GM23338 (cell line): ENCODE results near the gene MEI1. TPM values are rescaled to one million over a fixed set of nuclear protein-coding genes. Genes with fewer than 3 reads are reported as not detected.

ENCODE experiments used
- ATAC-seq: fragments of 200-7000 bp; cut with Tn5 transposase; 3 replicates; pipeline ENCODE4 v1.9.1; 2020
- DNase-seq: peaks from one replicate; pipeline ENCODE4 v3.0.0-alpha.2; 2015; ENCODE audit warnings: low spot score
- H2AFZ ChIP-seq: fragments of 200-600 bp; sonication (generic); 2 replicates; pipeline ENCODE4 v1.8.0; 2016; ENCODE audit warnings: antibody characterized with exemption, mild to moderate bottlenecking, moderate library complexity
- H3F3A ChIP-seq: fragments of 200-600 bp; sonication (generic); replicated peaks from 2 replicates; pipeline ENCODE4 v1.8.0; 2017; ENCODE audit warnings: antibody characterized with exemption, mixed run types, low read depth
- H3K27ac ChIP-seq: fragments of 200-600 bp; sonication (generic); 2 replicates; pipeline ENCODE4 v1.6.1; 2016; ENCODE audit warnings: low read depth
- H3K27me3 ChIP-seq: fragments of 200-600 bp; sonication (generic); 2 replicates; pipeline ENCODE4 v1.8.0; 2016; ENCODE audit warnings: mild to moderate bottlenecking, mixed run types, moderate library complexity; ENCODE audit not compliant: insufficient read depth
- H3K36me3 ChIP-seq: fragments of 200-600 bp; sonication (generic); 2 replicates; pipeline ENCODE4 v1.8.0; 2016; ENCODE audit warnings: mild to moderate bottlenecking; ENCODE audit not compliant: insufficient read depth
- H3K4me1 ChIP-seq: fragments of 200-600 bp; sonication (generic); 2 replicates; pipeline ENCODE4 v1.8.0; 2016; ENCODE audit warnings: mild to moderate bottlenecking, moderate library complexity; ENCODE audit not compliant: insufficient read depth
- H3K4me2 ChIP-seq: fragments of 200-600 bp; sonication (generic); 2 replicates; pipeline ENCODE4 v1.7.1; 2017; ENCODE audit warnings: mixed run types
- H3K4me3 ChIP-seq: fragments of 200-600 bp; sonication (generic); 2 replicates; pipeline ENCODE4 v1.6.1; 2016; ENCODE audit warnings: mixed run types
- H3K79me2 ChIP-seq: fragments of 200-600 bp; sonication (generic); replicated peaks from 2 replicates; pipeline ENCODE4 v1.8.0; 2017; ENCODE audit warnings: mild to moderate bottlenecking; ENCODE audit not compliant: insufficient read depth
- H3K9me2 ChIP-seq: fragments of 200-600 bp; sonication (generic); 2 replicates; pipeline ENCODE4 v1.8.0; 2017; ENCODE audit not compliant: insufficient read depth
- H4K20me1 ChIP-seq: fragments of 200-600 bp; sonication (generic); replicated peaks from 2 replicates; pipeline ENCODE4 v1.8.0; 2017; ENCODE audit warnings: mild to moderate bottlenecking; ENCODE audit not compliant: insufficient read depth
- H3K27ac Mint-ChIP-seq: 2 replicates; pipeline ENCODE4 v1.8.0; 2020; ENCODE audit warnings: inconsistent platforms, mild to moderate bottlenecking, moderate library complexity, mixed read lengths
- H3K27me3 Mint-ChIP-seq: 3 replicates; pipeline ENCODE4 v1.8.0; 2022; ENCODE audit warnings: low read depth, mild to moderate bottlenecking, moderate library complexity, mixed read lengths, inconsistent platforms; ENCODE audit not compliant: insufficient read depth, poor library complexity
- H3K36me3 Mint-ChIP-seq: 3 replicates; pipeline ENCODE4 v1.8.0; 2021; ENCODE audit warnings: low read depth, mild to moderate bottlenecking, inconsistent platforms, moderate library complexity, mixed read lengths
- H3K4me1 Mint-ChIP-seq: 3 replicates; pipeline ENCODE4 v1.8.0; 2020; ENCODE audit warnings: mild to moderate bottlenecking, inconsistent platforms, mixed read lengths
- H3K4me3 Mint-ChIP-seq: 3 replicates; pipeline ENCODE4 v1.8.0; 2021; ENCODE audit warnings: moderate library complexity, mild to moderate bottlenecking, inconsistent platforms, mixed read lengths
- H3K9me3 Mint-ChIP-seq: 3 replicates; pipeline ENCODE4 v1.8.0; 2020; ENCODE audit warnings: moderate library complexity, mild to moderate bottlenecking, inconsistent platforms, mixed read lengths
- EZH2phosphoT487 ChIP-seq: fragments of 200-600 bp; sonication (generic); IDR thresholded peaks from one replicate; pipeline ENCODE4 v1.8.1; 2018; ENCODE audit warnings: antibody characterized with exemption; ENCODE audit not compliant: unreplicated experiment
- JUNB ChIP-seq: IDR thresholded peaks from one replicate; pipeline ENCODE4 v1.6.1; 2016; ENCODE audit warnings: antibody characterized with exemption; ENCODE audit not compliant: unreplicated experiment
- NANOG ChIP-seq: IDR thresholded peaks from 2 replicates; pipeline ENCODE4 v1.6.1; 2016; ENCODE audit warnings: antibody characterized with exemption, borderline replicate concordance
- POLR2AphosphoS5 ChIP-seq: IDR thresholded peaks from 2 replicates; pipeline ENCODE4 v1.6.1; 2016; ENCODE audit warnings: antibody characterized with exemption, low read depth
- ZNF331 ChIP-seq: fragments of 250-450 bp; sonication (Bioruptor Pico); IDR thresholded peaks from 2 replicates; pipeline ENCODE4 v1.5.0; 2020; ENCODE audit warnings: low read depth, mild to moderate bottlenecking, moderate library complexity
- polyA plus RNA-seq: library from polyadenylated mRNA; unstranded; fragments of >200 nt; fragmentation: Nextera tagmentation; extraction: Ambion mirVana; gene quantifications from 2 replicates; pipeline ENCODE4 v1.2.1, GENCODE V29; 2016
- total RNA-seq: library from RNA; depleted of rRNA; stranded (reverse); fragments of >200 nt; shearing (Covaris generic); gene quantifications from 2 replicates; pipeline ENCODE4 v1.2.3, GENCODE V29; 2014
- TF ChIP-seq, protein P1 (sequence below): IDR thresholded peaks from 2 replicates; pipeline ENCODE4 v1.6.1; 2016; ENCODE audit warnings: antibody characterized with exemption
- TF ChIP-seq, protein P2 (sequence below): fragments of 250-450 bp; sonication (Bioruptor Pico); IDR thresholded peaks from 2 replicates; pipeline ENCODE4 v1.5.0; 2020; ENCODE audit warnings: mild to moderate bottlenecking, moderate library complexity

Gene MEI1
- total and polyA plus RNA-seq, 2 experiments from 2014 or later: 0.28 to 0.87 TPM

DNA sequence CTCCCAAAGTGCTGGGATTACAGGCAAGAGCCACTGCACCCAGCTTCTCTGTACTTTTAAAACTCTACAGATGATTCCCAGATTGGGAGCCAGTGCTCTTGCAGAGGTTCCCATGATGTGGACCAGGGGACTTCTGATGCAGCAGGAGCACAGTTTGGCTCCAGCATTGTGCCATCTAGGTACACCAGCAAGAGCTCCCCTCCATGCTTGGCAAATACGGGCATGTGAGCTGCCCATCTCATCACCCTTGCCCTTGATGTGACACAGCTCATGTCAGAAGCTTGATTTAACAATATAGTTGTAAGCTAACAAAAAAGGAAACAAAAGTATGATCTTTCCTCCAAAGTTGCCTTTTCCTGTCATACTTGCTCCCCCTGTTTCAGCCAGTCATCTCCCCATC lies 39.4 kb upstream of the MEI1 start:
- H3K4me1 Mint-ChIP-seq: no peaks in the 10 kb centered on the region
- Histone ChIP-seq H3K4me2 (no peak overlapping the region), H2AFZ (no peak overlapping the region), H3K4me1 (no peaks in the 10 kb centered on the region), H3K79me2 (peaks cover 7% of the 10 kb centered on the region; the same call in 1 of the 2 replicates), H3K4me3 (no peak overlapping the region), H3K27me3 (no peaks in the 10 kb centered on the region), H3K36me3 (peaks cover 74% of the 10 kb centered on the region), H4K20me1 (peaks cover 16% of the 10 kb centered on the region), H3F3A (peaks cover 45% of the 10 kb centered on the region), H3K9me2 (no peaks in the 10 kb centered on the region), H3K27ac (no peak overlapping the region)
- H3K4me3 Mint-ChIP-seq: no peak overlapping the region
- peaks cover 5% of the 10 kb centered on the region for H3K27me3 Mint-ChIP-seq
- TF ChIP-seq JUNB (no peak), EZH2phosphoT487 (no peak), NANOG (no peak), POLR2AphosphoS5 (no peak)
- TF ChIP-seq, protein P1, sequence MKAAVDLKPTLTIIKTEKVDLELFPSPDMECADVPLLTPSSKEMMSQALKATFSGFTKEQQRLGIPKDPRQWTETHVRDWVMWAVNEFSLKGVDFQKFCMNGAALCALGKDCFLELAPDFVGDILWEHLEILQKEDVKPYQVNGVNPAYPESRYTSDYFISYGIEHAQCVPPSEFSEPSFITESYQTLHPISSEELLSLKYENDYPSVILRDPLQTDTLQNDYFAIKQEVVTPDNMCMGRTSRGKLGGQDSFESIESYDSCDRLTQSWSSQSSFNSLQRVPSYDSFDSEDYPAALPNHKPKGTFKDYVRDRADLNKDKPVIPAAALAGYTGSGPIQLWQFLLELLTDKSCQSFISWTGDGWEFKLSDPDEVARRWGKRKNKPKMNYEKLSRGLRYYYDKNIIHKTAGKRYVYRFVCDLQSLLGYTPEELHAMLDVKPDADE: no peak
- no peak overlapping the region for H3K27ac Mint-ChIP-seq
- ATAC-seq: no peak
- peaks cover 94% of the 10 kb centered on the region for H3K36me3 Mint-ChIP-seq
- H3K9me3 Mint-ChIP-seq: no peaks in the 10 kb centered on the region
- no peak for DNase-seq

DNA sequence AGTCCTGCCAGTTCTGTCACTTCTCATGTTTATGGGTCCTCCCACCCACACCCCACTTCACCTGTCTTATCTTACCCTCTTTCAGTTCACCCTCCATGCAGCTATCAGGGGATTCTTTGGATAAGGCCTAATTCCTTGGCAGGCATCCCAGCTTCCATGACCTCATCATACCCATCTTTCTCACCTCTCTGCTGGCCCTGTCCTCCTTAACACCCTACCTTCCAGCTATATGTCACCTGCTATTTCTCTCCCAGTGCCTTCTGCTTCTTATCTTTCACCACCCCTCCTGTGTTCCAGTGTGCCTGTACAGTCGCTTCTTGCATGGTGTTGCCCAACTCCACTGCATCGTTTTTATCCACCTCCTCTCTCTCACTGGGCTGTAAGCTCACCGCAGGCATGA lies 38.9 kb upstream of the MEI1 start:
- no peaks in the 10 kb centered on the region for H3K9me3 Mint-ChIP-seq
- no peak for ATAC-seq

More for the DNA sequence above, 38.9 kb upstream of the MEI1 start:
- peaks cover 91% of the 10 kb centered on the region for H3K36me3 Mint-ChIP-seq
- Histone ChIP-seq H3K9me2 (no peaks in the 10 kb centered on the region), H2AFZ (no peak overlapping the region), H3K27me3 (no peaks in the 10 kb centered on the region), H4K20me1 (peaks cover 17% of the 10 kb centered on the region), H3F3A (peaks cover 49% of the 10 kb centered on the region), H3K36me3 (peaks cover 70% of the 10 kb centered on the region), H3K79me2 (0 out of 2 replicates have a peak, but pooled peaks cover 6% of the 10 kb centered on the region), H3K27ac (no peak overlapping the region), H3K4me2 (no peak overlapping the region), H3K4me1 (no peaks in the 10 kb centered on the region), H3K4me3 (no peak overlapping the region)
- H3K27me3 Mint-ChIP-seq: peaks cover 6% of the 10 kb centered on the region
- DNase-seq: no peak
- H3K27ac Mint-ChIP-seq: no peak overlapping the region
- TF ChIP-seq, protein P2, sequence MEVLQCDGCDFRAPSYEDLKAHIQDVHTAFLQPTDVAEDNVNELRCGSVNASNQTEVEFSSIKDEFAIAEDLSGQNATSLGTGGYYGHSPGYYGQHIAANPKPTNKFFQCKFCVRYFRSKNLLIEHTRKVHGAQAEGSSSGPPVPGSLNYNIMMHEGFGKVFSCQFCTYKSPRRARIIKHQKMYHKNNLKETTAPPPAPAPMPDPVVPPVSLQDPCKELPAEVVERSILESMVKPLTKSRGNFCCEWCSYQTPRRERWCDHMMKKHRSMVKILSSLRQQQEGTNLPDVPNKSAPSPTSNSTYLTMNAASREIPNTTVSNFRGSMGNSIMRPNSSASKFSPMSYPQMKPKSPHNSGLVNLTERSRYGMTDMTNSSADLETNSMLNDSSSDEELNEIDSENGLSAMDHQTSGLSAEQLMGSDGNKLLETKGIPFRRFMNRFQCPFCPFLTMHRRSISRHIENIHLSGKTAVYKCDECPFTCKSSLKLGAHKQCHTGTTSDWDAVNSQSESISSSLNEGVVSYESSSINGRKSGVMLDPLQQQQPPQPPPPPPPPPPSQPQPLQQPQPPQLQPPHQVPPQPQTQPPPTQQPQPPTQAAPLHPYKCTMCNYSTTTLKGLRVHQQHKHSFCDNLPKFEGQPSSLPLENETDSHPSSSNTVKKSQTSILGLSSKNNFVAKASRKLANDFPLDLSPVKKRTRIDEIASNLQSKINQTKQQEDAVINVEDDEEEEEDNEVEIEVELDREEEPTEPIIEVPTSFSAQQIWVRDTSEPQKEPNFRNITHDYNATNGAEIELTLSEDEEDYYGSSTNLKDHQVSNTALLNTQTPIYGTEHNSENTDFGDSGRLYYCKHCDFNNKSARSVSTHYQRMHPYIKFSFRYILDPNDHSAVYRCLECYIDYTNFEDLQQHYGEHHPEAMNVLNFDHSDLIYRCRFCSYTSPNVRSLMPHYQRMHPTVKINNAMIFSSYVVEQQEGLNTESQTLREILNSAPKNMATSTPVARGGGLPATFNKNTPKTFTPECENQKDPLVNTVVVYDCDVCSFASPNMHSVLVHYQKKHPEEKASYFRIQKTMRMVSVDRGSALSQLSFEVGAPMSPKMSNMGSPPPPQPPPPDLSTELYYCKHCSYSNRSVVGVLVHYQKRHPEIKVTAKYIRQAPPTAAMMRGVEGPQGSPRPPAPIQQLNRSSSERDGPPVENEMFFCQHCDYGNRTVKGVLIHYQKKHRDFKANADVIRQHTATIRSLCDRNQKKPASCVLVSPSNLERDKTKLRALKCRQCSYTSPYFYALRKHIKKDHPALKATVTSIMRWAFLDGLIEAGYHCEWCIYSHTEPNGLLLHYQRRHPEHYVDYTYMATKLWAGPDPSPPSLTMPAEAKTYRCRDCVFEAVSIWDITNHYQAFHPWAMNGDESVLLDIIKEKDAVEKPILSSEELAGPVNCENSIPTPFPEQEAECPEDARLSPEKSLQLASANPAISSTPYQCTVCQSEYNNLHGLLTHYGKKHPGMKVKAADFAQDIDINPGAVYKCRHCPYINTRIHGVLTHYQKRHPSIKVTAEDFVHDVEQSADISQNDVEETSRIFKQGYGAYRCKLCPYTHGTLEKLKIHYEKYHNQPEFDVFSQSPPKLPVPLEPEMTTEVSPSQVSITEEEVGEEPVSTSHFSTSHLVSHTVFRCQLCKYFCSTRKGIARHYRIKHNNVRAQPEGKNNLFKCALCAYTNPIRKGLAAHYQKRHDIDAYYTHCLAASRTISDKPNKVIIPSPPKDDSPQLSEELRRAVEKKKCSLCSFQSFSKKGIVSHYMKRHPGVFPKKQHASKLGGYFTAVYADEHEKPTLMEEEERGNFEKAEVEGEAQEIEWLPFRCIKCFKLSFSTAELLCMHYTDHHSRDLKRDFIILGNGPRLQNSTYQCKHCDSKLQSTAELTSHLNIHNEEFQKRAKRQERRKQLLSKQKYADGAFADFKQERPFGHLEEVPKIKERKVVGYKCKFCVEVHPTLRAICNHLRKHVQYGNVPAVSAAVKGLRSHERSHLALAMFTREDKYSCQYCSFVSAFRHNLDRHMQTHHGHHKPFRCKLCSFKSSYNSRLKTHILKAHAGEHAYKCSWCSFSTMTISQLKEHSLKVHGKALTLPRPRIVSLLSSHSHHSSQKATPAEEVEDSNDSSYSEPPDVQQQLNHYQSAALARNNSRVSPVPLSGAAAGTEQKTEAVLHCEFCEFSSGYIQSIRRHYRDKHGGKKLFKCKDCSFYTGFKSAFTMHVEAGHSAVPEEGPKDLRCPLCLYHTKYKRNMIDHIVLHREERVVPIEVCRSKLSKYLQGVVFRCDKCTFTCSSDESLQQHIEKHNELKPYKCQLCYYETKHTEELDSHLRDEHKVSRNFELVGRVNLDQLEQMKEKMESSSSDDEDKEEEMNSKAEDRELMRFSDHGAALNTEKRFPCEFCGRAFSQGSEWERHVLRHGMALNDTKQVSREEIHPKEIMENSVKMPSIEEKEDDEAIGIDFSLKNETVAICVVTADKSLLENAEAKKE: no peak
- TF ChIP-seq ZNF331: no peak
- no peaks in the 10 kb centered on the region for H3K4me1 Mint-ChIP-seq
- no peak overlapping the region for H3K4me3 Mint-ChIP-seq
